Measurements from ENCODE around the gene REP15. TPM values are rescaled to one million over a fixed set of nuclear protein-coding genes. Genes with fewer than 3 reads are reported as not detected.

Gene REP15
- total RNA-seq, 2 experiments from 2014 or later = not detected

DNA sequence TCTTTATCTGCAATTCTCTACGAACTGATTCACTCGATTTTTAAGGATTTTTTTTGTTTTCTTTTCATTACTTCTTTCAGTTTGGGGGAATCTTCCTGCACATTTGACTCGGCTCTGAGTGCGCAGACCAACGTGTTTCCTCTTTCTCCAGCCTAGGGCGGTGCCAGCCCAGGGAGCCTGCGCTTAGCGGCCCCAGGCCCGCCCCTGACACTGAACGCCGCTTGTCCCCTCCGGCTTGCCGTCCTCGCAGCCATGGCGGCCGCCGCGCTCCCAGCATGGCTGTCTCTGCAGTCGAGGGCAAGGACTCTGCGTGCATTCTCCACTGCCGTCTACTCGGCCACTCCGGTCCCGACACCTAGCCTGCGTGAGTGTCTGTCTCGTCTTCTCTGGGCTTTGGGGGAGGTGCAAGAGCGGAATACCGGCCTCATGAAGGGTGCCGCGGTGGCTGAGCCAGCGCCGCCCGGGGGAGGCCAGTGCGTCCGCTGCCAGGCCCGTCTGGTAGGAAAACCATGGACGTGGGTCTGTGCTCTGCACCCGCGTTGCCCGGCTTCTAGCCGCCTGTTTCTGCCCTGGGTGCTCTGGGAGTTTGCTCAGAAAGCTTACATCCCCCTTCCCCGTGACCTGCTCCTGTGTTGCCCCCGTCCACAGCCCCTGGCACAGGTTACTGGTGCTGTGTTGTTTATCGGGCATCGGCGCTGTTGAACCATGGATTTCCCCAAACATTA lies 14.5 kb downstream of the REP15 start, which contains the start of gene MRPS35:
TSS of gene MRPS35 (plus strand) at position 241 of the 725 bp plus-strand sequence. CDS start at position 253, 12 bp downstream.
- Histone ChIP-seq H3K27ac (ENCODE audit: low read depth, low read length, poor library complexity, severe bottlenecking) (peak within 1 kb of the TSS; percentile 41), H2AFZ (ENCODE audit: low read length) (peak within 1 kb of the TSS; percentile 97), H3K79me2 (ENCODE audit: insufficient read depth, low read depth, low read length) (peaks cover 41% of the 10 kb centered on the region), H3K4me1 (ENCODE audit: insufficient read depth, low read length, poor library complexity, severe bottlenecking) (peaks cover 15% of the 10 kb centered on the region), H3K4me3 (ENCODE audit: low read depth, low read length, poor library complexity, severe bottlenecking) (peak within 1 kb of the TSS; percentile 86), H3K36me3 (ENCODE audit: insufficient read depth, low read length) (peaks cover 31% of the 10 kb centered on the region), H3K4me2 (ENCODE audit: low read length) (peak within 1 kb of the TSS; percentile 83), H4K20me1 (ENCODE audit: insufficient read depth, low read length) (peaks cover 3% of the 10 kb centered on the region; the same call in 1 of the 2 replicates), H3K9me3 (ENCODE audit: low read length) (no peaks in the 10 kb centered on the region), H3K9me2 (ENCODE audit: insufficient read depth, low read length) (no peaks in the 10 kb centered on the region)
- no TSS peak for BruUV-seq (replicated peaks)
- ChIA-PET POLR2A (interaction anchor here (0.6 to 1.4 kb wide), 7 partner anchors 11 to 635 kb away, joined by 3 to 4 read pairs (median 3); no protein-coding TSS in a partner anchor), CTCF (ENCODE audit: unreplicated experiment) (no interaction called here)
- TF ChIP-seq, protein P1, sequence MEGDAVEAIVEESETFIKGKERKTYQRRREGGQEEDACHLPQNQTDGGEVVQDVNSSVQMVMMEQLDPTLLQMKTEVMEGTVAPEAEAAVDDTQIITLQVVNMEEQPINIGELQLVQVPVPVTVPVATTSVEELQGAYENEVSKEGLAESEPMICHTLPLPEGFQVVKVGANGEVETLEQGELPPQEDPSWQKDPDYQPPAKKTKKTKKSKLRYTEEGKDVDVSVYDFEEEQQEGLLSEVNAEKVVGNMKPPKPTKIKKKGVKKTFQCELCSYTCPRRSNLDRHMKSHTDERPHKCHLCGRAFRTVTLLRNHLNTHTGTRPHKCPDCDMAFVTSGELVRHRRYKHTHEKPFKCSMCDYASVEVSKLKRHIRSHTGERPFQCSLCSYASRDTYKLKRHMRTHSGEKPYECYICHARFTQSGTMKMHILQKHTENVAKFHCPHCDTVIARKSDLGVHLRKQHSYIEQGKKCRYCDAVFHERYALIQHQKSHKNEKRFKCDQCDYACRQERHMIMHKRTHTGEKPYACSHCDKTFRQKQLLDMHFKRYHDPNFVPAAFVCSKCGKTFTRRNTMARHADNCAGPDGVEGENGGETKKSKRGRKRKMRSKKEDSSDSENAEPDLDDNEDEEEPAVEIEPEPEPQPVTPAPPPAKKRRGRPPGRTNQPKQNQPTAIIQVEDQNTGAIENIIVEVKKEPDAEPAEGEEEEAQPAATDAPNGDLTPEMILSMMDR (conservative IDR thresholded peaks at IDR 0.05; ENCODE audit: low read length) = no peak
- TF ChIP-seq EZH2phosphoT487 (IDR thresholded peaks at IDR 0.05; ENCODE audit: borderline replicate concordance, low read depth, low read length) = no peak
- peak; percentile 91 for DNase-seq (ENCODE audit: low spot score)
- intact Hi-C loops (cut with micrococcal nuclease; ENCODE audit: unreplicated experiment) = loop anchor here (2.0 to 10.0 kb wide), 2 partner anchors 70 to 484 kb away; partner anchors contain the start of genes CCDC91, KLHL42 and MANSC4

DNA sequence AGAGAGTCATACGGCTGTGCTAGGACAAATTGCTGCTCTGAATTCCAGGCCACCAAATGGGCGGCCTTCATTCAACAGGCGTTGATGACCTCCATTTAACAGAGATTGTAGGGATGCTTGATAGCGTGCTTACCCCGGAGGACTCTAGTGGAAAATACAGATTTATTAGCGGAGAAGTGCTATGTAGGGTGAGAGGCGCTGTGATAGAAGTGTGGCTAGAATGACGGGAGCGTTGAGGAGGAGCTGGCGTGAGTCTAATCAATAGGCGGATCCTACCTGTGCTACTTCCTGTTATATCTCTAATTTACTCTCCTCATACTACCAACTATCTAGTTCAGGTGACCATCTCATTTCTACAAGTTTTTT lies 15.1 kb downstream of the REP15 start:
- Histone ChIP-seq H4K20me1 (ENCODE audit: insufficient read depth, low read length) (peaks cover 3% of the 10 kb centered on the region; the same call in 1 of the 2 replicates), H3K27ac (ENCODE audit: low read depth, low read length, poor library complexity, severe bottlenecking) (peak overlapping the region; percentile 41), H3K79me2 (ENCODE audit: insufficient read depth, low read depth, low read length) (peaks cover 41% of the 10 kb centered on the region), H3K9me2 (ENCODE audit: insufficient read depth, low read length) (no peaks in the 10 kb centered on the region), H3K4me2 (ENCODE audit: low read length) (peak overlapping the region; percentile 83), H2AFZ (ENCODE audit: low read length) (peak overlapping the region; percentile 97), H3K4me1 (ENCODE audit: insufficient read depth, low read length, poor library complexity, severe bottlenecking) (peaks cover 15% of the 10 kb centered on the region), H3K4me3 (ENCODE audit: low read depth, low read length, poor library complexity, severe bottlenecking) (peak overlapping the region; percentile 86), H3K9me3 (ENCODE audit: low read length) (no peaks in the 10 kb centered on the region), H3K36me3 (ENCODE audit: insufficient read depth, low read length) (peaks cover 36% of the 10 kb centered on the region)
- no TSS peak for BruUV-seq (replicated peaks)
- peak; percentile 38 for DNase-seq (ENCODE audit: low spot score)
- ChIA-PET CTCF (ENCODE audit: unreplicated experiment) (no interaction called here), POLR2A (interaction anchor here (0.6 to 1.4 kb wide), 2 partner anchors 44 to 635 kb away, joined by 3 to 4 read pairs; no protein-coding TSS in a partner anchor)
- intact Hi-C loops (cut with micrococcal nuclease; ENCODE audit: unreplicated experiment) = loop anchor here (2.0 to 10.0 kb wide), 2 partner anchors 70 to 484 kb away; partner anchors contain the start of genes CCDC91, KLHL42 and MANSC4
- no peak for TF ChIP-seq EZH2phosphoT487 (IDR thresholded peaks at IDR 0.05; ENCODE audit: borderline replicate concordance, low read depth, low read length)
- TF ChIP-seq, protein P1 (conservative IDR thresholded peaks at IDR 0.05; ENCODE audit: low read length) = 0 out of 2 replicates have a peak, but pooled peaks have one; percentile 30

Measured in OCI-LY7 (cell line).